ENCODE data around the gene SLC12A5.

Gene SLC12A5

GRCh38 chr20:45998761-45999160 is 30.3 kb upstream of the SLC12A5 start:
- ChIA-PET POLR2A (no interaction called here), CTCF (interaction anchor here (1.2 to 5.6 kb wide), 8 partner anchors 12 to 350 kb away, joined by 3 to 53 read pairs (median 4); no protein-coding TSS in a partner anchor)
- DNase-seq (ENCODE audit: extremely low spot score) = no peak
- TF ChIP-seq CTCF (IDR thresholded peaks at IDR 0.05; ENCODE audit: control extremely low read depth, extremely low read depth, low read depth, missing control alignments) = no peak

- POLR2A ChIA-PET = no interaction called here
- no peak for DNase-seq (ENCODE audit: extremely low spot score)
- CTCF ChIA-PET = interaction anchor here (1.2 to 5.6 kb wide), 8 partner anchors 13 to 349 kb away, joined by 3 to 53 read pairs (median 4); no protein-coding TSS in a partner anchor
- no peak for TF ChIP-seq CTCF (IDR thresholded peaks at IDR 0.05; ENCODE audit: control extremely low read depth, extremely low read depth, low read depth, missing control alignments)
Measured at GRCh38 chr20:45999557-46000261, 29.3 kb upstream of the SLC12A5 start.

GRCh38 chr20:46000262-46000996 is 28.6 kb upstream of the SLC12A5 start:
- TF ChIP-seq CTCF (IDR thresholded peaks at IDR 0.05; ENCODE audit: control extremely low read depth, extremely low read depth, low read depth, missing control alignments) = no peak
- ChIA-PET POLR2A (no interaction called here), CTCF (interaction anchor here (1.6 to 5.6 kb wide), 5 partner anchors 12 to 348 kb away, joined by 3 to 53 read pairs (median 4); no protein-coding TSS in a partner anchor)
- no peak for DNase-seq (ENCODE audit: extremely low spot score)

GRCh38 chr20:46001498-46001897 is 27.5 kb upstream of the SLC12A5 start:
- ChIA-PET POLR2A (no interaction called here), CTCF (interaction anchor here (2.2 to 5.6 kb wide), 3 partner anchors 11 to 21 kb away, joined by 6 to 53 read pairs (median 45); no protein-coding TSS in a partner anchor)
- no peak for TF ChIP-seq CTCF (IDR thresholded peaks at IDR 0.05; ENCODE audit: control extremely low read depth, extremely low read depth, low read depth, missing control alignments)
- no peak for DNase-seq (ENCODE audit: extremely low spot score)

- ChIA-PET CTCF (interaction anchor here (1.0 to 5.6 kb wide), 4 partner anchors 11 to 21 kb away, joined by 3 to 53 read pairs (median 26); no protein-coding TSS in a partner anchor), POLR2A (no interaction called here)
- no peak for TF ChIP-seq CTCF (IDR thresholded peaks at IDR 0.05; ENCODE audit: control extremely low read depth, extremely low read depth, low read depth, missing control alignments)
- no peak for DNase-seq (ENCODE audit: extremely low spot score)
Measured at GRCh38 chr20:46002008-46002407, 27.0 kb upstream of the SLC12A5 start.

- CTCF ChIA-PET = interaction anchor here (1.1 to 11.6 kb wide), 4 partner anchors 10 to 29 kb away, joined by 3 to 140 read pairs (median 16); no protein-coding TSS in a partner anchor
- POLR2A ChIA-PET = no interaction called here
- TF ChIP-seq CTCF (IDR thresholded peaks at IDR 0.05; ENCODE audit: control extremely low read depth, extremely low read depth, low read depth, missing control alignments) = no peak
- no peak for DNase-seq (ENCODE audit: extremely low spot score)
Measured at GRCh38 chr20:46004187-46004586, 24.8 kb upstream of the SLC12A5 start.
